Effector CD4-positive, alpha-beta T cell (primary cell): ENCODE data around the gene ALOX15.
"Not testable (repeated sequence)": the region's sequence is repeated elsewhere in the genome, so short reads cannot be mapped to it uniquely, and the experiment has no call there.

Experiments used
- DNase-seq: peaks from one replicate; pipeline ENCODE4 v3.0.0-alpha.2; 2020

The ALOX15 gene

GRCh38 chr17:4591529-4591928, 49.9 kb downstream of the ALOX15 start:
- no peak for DNase-seq

GRCh38 chr17:4590981-4591453, 50.5 kb downstream of the ALOX15 start:
- no peak for DNase-seq

- not testable (repeated sequence) for DNase-seq
These were observed 51.4 kb downstream of the ALOX15 start for GRCh38 chr17:4590042-4590441.

GRCh38 chr17:4588898-4589625, 52.4 kb downstream of the ALOX15 start:
- no peak for DNase-seq

- DNase-seq, result no peak
These were observed 53.1 kb downstream of the ALOX15 start for GRCh38 chr17:4588391-4588790.

- DNase-seq, result no peak
These were observed 53.7 kb downstream of the ALOX15 start for GRCh38 chr17:4587803-4588202.

- DNase-seq, result no peak
These were observed 54.3 kb downstream of the ALOX15 start for GRCh38 chr17:4587195-4587594.

- no peak for DNase-seq
These were observed 55.4 kb downstream of the ALOX15 start for GRCh38 chr17:4586043-4586442.

- no peak for DNase-seq
These were observed 55.9 kb downstream of the ALOX15 start for GRCh38 chr17:4585638-4585994.

GRCh38 chr17:4584917-4585637, 56.4 kb downstream of the ALOX15 start:
- DNase-seq, result no peak

GRCh38 chr17:4584101-4584916, 57.2 kb downstream of the ALOX15 start, which contains the start of gene SMTNL2:
Gene SMTNL2, plus strand, starts transcription at chr17:4584529. Its CDS starts 77 bp downstream, at chr17:4584606.
- DNase-seq, result no peak

GRCh38 chr17:4583782-4584100, 57.7 kb downstream of the ALOX15 start:
- DNase-seq, result no peak

- DNase-seq, result no peak
These were observed 58.3 kb downstream of the ALOX15 start for GRCh38 chr17:4583206-4583605.

GRCh38 chr17:4582691-4583090, 58.8 kb downstream of the ALOX15 start:
- DNase-seq, result no peak

GRCh38 chr17:4582101-4582501, 59.4 kb downstream of the ALOX15 start:
- no peak for DNase-seq
